Mesenchymal stem cell (in vitro differentiated cells and primary cell): Measurements from ENCODE around the gene NDE1.
A peak's percentile ranks its signal among the peaks of the same experiment; 100 is the strongest.

Source experiments
- DNase-seq: peaks from one replicate; pipeline ENCODE4 v3.0.0-alpha.2; 2013
- H2AFZ ChIP-seq: one replicate; pipeline ENCODE4 v1.6.1; 2013; ENCODE audit warnings: low read depth, mild to moderate bottlenecking, control low read depth, inconsistent platforms, low read length, moderate library complexity
- H2AK5ac ChIP-seq: 2 replicates; pipeline ENCODE4 v1.6.1; 2013; ENCODE audit warnings: low read length, moderate library complexity, mild to moderate bottlenecking, inconsistent platforms; ENCODE audit not compliant: severe bottlenecking
- H2BK120ac ChIP-seq: one replicate; pipeline ENCODE4 v1.6.1; 2013; ENCODE audit warnings: low read depth, mild to moderate bottlenecking, inconsistent platforms, low read length, moderate library complexity
- H2BK12ac ChIP-seq, 2 experiments: one replicate each; pipeline ENCODE4 v1.6.1; 2013; ENCODE audit warnings: inconsistent platforms in 2 of 2, low read length in 2 of 2, mild to moderate bottlenecking in 2 of 2, moderate library complexity in 2 of 2, control low read depth in 1 of 2
- H2BK15ac ChIP-seq: one replicate; pipeline ENCODE4 v1.6.1; 2013; ENCODE audit warnings: mild to moderate bottlenecking, low read depth, inconsistent platforms; ENCODE audit not compliant: poor library complexity, severe bottlenecking
- H2BK5ac ChIP-seq: 2 replicates; pipeline ENCODE4 v1.6.1; 2013; ENCODE audit warnings: low read depth, mild to moderate bottlenecking, low read length, control low read depth, inconsistent platforms; ENCODE audit not compliant: poor library complexity, severe bottlenecking
- H3K14ac ChIP-seq, 2 experiments: one replicate each; pipeline ENCODE4 v1.6.1; 2013; ENCODE audit warnings: inconsistent platforms in 2 of 2, low read length in 2 of 2, control low read depth in 1 of 2, mild to moderate bottlenecking in 1 of 2, moderate library complexity in 1 of 2
- H3K18ac ChIP-seq, 2 experiments: one replicate each; pipeline ENCODE4 v1.6.1; 2013; ENCODE audit warnings: inconsistent platforms in 2 of 2, low read length in 2 of 2, control low read depth in 1 of 2, low read depth in 1 of 2, mild to moderate bottlenecking in 1 of 2
- H3K23ac ChIP-seq, 2 experiments: one replicate each; pipeline ENCODE4 v1.6.1; 2013; ENCODE audit warnings: inconsistent platforms in 2 of 2, low read length in 2 of 2, mild to moderate bottlenecking in 2 of 2, moderate library complexity in 2 of 2, control low read depth in 1 of 2
- H3K27ac ChIP-seq: 2 replicates; pipeline ENCODE4 v1.5.1; 2013; ENCODE audit warnings: mild to moderate bottlenecking, moderate library complexity, low read length, control low read depth, inconsistent platforms; ENCODE audit not compliant: poor library complexity, severe bottlenecking
- H3K27me3 ChIP-seq, 2 experiments: 2 replicates each; pipeline versions ENCODE4 v1.6.1 to v1.7.0; 2013; ENCODE audit warnings: low read length in 2 of 2, mild to moderate bottlenecking in 2 of 2, moderate library complexity in 2 of 2, control low read depth in 1 of 2, inconsistent platforms in 1 of 2; ENCODE audit not compliant: control insufficient read depth in 1 of 2, insufficient read depth in 1 of 2
- H3K36me3 ChIP-seq, 2 experiments: 2 replicates each; pipeline versions ENCODE4 v1.6.1 to v1.7.0; 2013; ENCODE audit warnings: low read length in 2 of 2, control low read depth in 1 of 2, inconsistent platforms in 1 of 2, low read depth in 1 of 2, mild to moderate bottlenecking in 1 of 2; ENCODE audit not compliant: insufficient read depth in 2 of 2, control insufficient read depth in 1 of 2
- H3K4ac ChIP-seq, 2 experiments: one replicate each; pipeline ENCODE4 v1.6.1; 2013; ENCODE audit warnings: inconsistent platforms in 2 of 2, low read length in 2 of 2, mild to moderate bottlenecking in 2 of 2, moderate library complexity in 2 of 2, control low read depth in 1 of 2, low read depth in 1 of 2
- H3K4me1 ChIP-seq: 2 replicates; pipeline ENCODE4 v1.6.1; 2013; ENCODE audit warnings: low read depth, low read length, control low read depth; ENCODE audit not compliant: control insufficient read depth, insufficient read depth
- H3K4me2 ChIP-seq: 2 replicates; pipeline ENCODE4 v1.6.1; 2013; ENCODE audit warnings: low read length, mild to moderate bottlenecking, inconsistent platforms; ENCODE audit not compliant: poor library complexity, severe bottlenecking
- H3K4me3 ChIP-seq, 2 experiments: 2 replicates each; pipeline versions ENCODE4 v1.5.1 to v1.7.0; 2013; ENCODE audit warnings: low read length in 2 of 2, mild to moderate bottlenecking in 2 of 2, control low read depth in 1 of 2, low read depth in 1 of 2; ENCODE audit not compliant: insufficient read depth in 1 of 2
- H3K79me1 ChIP-seq: replicated peaks from 2 replicates; pipeline ENCODE4 v1.6.1; 2013; ENCODE audit warnings: mild to moderate bottlenecking, control low read depth, low read length, inconsistent platforms; ENCODE audit not compliant: poor library complexity, severe bottlenecking
- H3K9ac ChIP-seq: 2 replicates; pipeline ENCODE4 v1.7.0; 2013; ENCODE audit warnings: mild to moderate bottlenecking, low read length, moderate library complexity
- H3K9me3 ChIP-seq: 2 replicates; pipeline ENCODE4 v1.7.0; 2013; ENCODE audit warnings: mild to moderate bottlenecking, low read length; ENCODE audit not compliant: control insufficient read depth
- H4K8ac ChIP-seq: one replicate; pipeline ENCODE4 v1.6.1; 2013; ENCODE audit warnings: inconsistent platforms, mild to moderate bottlenecking, low read length, moderate library complexity
- H4K91ac ChIP-seq: one replicate; pipeline ENCODE4 v1.6.1; 2013; ENCODE audit warnings: mild to moderate bottlenecking, low read length, inconsistent platforms
- WGBS: methylation state at CpG from one replicate; pipeline ENCODE4 v1.1.7; 2013; ENCODE audit warnings: mixed read lengths; 5-methylcytosine and 5-hydroxymethylcytosine counted together

NDE1 gene

DNA sequence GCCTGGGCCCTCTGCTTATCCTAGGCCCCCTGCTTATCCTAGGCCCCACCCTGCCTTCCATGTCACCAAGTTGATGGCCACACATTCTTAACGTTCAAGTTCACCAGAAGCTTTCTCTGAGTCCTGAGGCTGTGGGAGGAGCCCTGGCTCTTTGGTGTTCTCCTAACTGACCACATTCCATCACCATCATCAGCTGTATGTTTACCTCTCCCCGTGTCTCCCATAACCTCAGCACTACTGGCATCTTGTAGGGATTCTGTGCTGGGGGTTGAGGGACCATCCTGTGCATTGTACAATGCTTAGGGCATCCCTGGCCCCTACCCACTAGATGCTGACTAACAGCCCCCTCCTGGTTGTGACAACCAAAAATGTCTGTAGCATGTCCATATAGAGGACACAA is 99.3 kb downstream of the NDE1 start:
- no peaks in the 10 kb centered on the region for H3K79me1 ChIP-seq
- H3K14ac ChIP-seq = no peak overlapping the region
- H3K18ac ChIP-seq = no peak overlapping the region
- H2AFZ ChIP-seq = no peak overlapping the region
- no peak for DNase-seq
- no peak overlapping the region for H3K4me2 ChIP-seq
- no peak overlapping the region for H4K8ac ChIP-seq
- H3K4me3 ChIP-seq = no peak overlapping the region
- peak overlapping the region in 1 of 2 experiments; percentile 36 for H3K23ac ChIP-seq
- H2BK12ac ChIP-seq = no peak overlapping the region
- no peak overlapping the region for H2AK5ac ChIP-seq
- no peak overlapping the region for H2BK5ac ChIP-seq
- H4K91ac ChIP-seq = no peak overlapping the region
- no peak overlapping the region for H3K4ac ChIP-seq
- H2BK120ac ChIP-seq = no peak overlapping the region
- no peaks in the 10 kb centered on the region for H3K9me3 ChIP-seq
- peaks cover 0 to 17% of the 10 kb centered on the region in 2 experiments for H3K27me3 ChIP-seq
- no peak overlapping the region for H3K27ac ChIP-seq
- H3K9ac ChIP-seq = no peak overlapping the region
- H3K4me1 ChIP-seq = peaks cover 3% of the 10 kb centered on the region
- no peaks in the 10 kb centered on the region for H3K36me3 ChIP-seq
- 50% methylated on average over 2 of the region's 2 CpGs for WGBS
- H2BK15ac ChIP-seq = no peak overlapping the region

- no peak overlapping the region for H2AFZ ChIP-seq
- peaks cover 3% of the 10 kb centered on the region for H3K4me1 ChIP-seq
- H3K27ac ChIP-seq = no peak overlapping the region
- H2BK15ac ChIP-seq = no peak overlapping the region
- no peak overlapping the region for H3K23ac ChIP-seq
- H3K4ac ChIP-seq = no peak overlapping the region
- H3K14ac ChIP-seq = no peak overlapping the region
- H2BK12ac ChIP-seq = no peak overlapping the region
- no peak overlapping the region for H4K91ac ChIP-seq
- no peak overlapping the region for H3K9ac ChIP-seq
- no peak overlapping the region for H3K4me2 ChIP-seq
- DNase-seq = no peak
- H3K36me3 ChIP-seq = no peaks in the 10 kb centered on the region
- H3K4me3 ChIP-seq = no peak overlapping the region
- no peak overlapping the region for H2BK5ac ChIP-seq
- no peak overlapping the region for H2BK120ac ChIP-seq
- H3K79me1 ChIP-seq = no peaks in the 10 kb centered on the region
- no peak overlapping the region for H2AK5ac ChIP-seq
- no peak overlapping the region for H3K18ac ChIP-seq
- H3K27me3 ChIP-seq = peaks cover 0 to 14% of the 10 kb centered on the region in 2 experiments
- no peaks in the 10 kb centered on the region for H3K9me3 ChIP-seq
- WGBS = 84% methylated on average over 18 of the region's 18 CpGs
- no peak overlapping the region for H4K8ac ChIP-seq
Observed at GRCh38 chr16:15749985-15750384, 99.9 kb downstream of the NDE1 start.

DNA sequence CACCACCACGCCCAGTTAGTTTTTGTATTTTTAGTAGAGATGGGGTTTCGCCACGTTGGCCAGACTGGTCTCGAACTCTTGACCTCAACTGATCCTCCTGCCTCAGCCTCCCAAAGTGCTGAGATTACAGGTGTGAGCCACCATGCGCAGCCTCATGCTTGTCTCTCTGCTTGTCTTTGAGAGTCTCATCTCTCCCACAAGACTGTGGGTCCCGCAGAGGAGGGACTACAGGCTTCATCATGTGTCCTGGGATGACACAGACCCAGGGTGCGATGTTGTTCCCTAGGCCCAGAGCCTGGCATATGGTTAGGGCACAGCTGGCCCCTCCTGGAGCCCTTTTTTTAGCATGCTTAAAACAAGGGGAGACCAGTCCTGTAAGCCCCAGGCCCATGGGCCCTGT is 101.9 kb downstream of the NDE1 start:
- no peaks in the 10 kb centered on the region for H3K9me3 ChIP-seq
- H3K36me3 ChIP-seq = no peaks in the 10 kb centered on the region
- peaks cover 3% of the 10 kb centered on the region for H3K4me1 ChIP-seq
- no peak overlapping the region for H3K4me3 ChIP-seq
- 96% methylated on average over 7 of the region's 7 CpGs for WGBS
- no peak overlapping the region for H3K23ac ChIP-seq
- H2BK5ac ChIP-seq = no peak overlapping the region
- no peaks in the 10 kb centered on the region for H3K79me1 ChIP-seq
- H2BK120ac ChIP-seq = no peak overlapping the region
- H2BK15ac ChIP-seq = no peak overlapping the region
- H3K27ac ChIP-seq = no peak overlapping the region
- no peak overlapping the region for H4K8ac ChIP-seq
- no peak for DNase-seq
- no peak overlapping the region for H2BK12ac ChIP-seq
- H2AFZ ChIP-seq = no peak overlapping the region
- H3K18ac ChIP-seq = no peak overlapping the region
- peaks cover 0 to 10% of the 10 kb centered on the region in 2 experiments for H3K27me3 ChIP-seq
- no peak overlapping the region for H2AK5ac ChIP-seq
- H3K4ac ChIP-seq = no peak overlapping the region
- H3K14ac ChIP-seq = no peak overlapping the region
- H3K9ac ChIP-seq = no peak overlapping the region
- H3K4me2 ChIP-seq = no peak overlapping the region
- H4K91ac ChIP-seq = no peak overlapping the region

GRCh38 chr16:15752717-15753488 is 102.9 kb downstream of the NDE1 start:
- Histone ChIP-seq H3K27ac (no peak overlapping the region), H3K27me3 (peaks cover 0 to 9% of the 10 kb centered on the region in 2 experiments), H3K9ac (no peak overlapping the region), H2AFZ (no peak overlapping the region), H4K8ac (no peak overlapping the region), H3K18ac (no peak overlapping the region), H3K4me2 (no peak overlapping the region), H3K23ac (no peak overlapping the region), H3K79me1 (no peaks in the 10 kb centered on the region), H3K4ac (no peak overlapping the region), H4K91ac (no peak overlapping the region), H2BK12ac (no peak overlapping the region), H2AK5ac (no peak overlapping the region), H3K9me3 (no peaks in the 10 kb centered on the region), H2BK5ac (no peak overlapping the region), H3K4me1 (peaks cover 3% of the 10 kb centered on the region), H2BK15ac (no peak overlapping the region), H3K36me3 (no peaks in the 10 kb centered on the region), H3K14ac (no peak overlapping the region), H2BK120ac (no peak overlapping the region), H3K4me3 (no peak overlapping the region)
- DNase-seq = no peak
- 85% methylated on average over 12 of the region's 12 CpGs for WGBS
